HG02973 (cell line): ENCODE results near the gene DOCK8.
"Not testable (repeated sequence)": the region's sequence is repeated elsewhere in the genome, so short reads cannot be mapped to it uniquely, and the experiment has no call there.

Experiments
- ATAC-seq: cut with Tn5 transposase; IDR thresholded peaks from one replicate; pipeline ENCODE4 v1.9.1; 2021; ENCODE audit warnings: moderate library complexity; ENCODE audit not compliant: unreplicated experiment

DOCK8 gene

DNA sequence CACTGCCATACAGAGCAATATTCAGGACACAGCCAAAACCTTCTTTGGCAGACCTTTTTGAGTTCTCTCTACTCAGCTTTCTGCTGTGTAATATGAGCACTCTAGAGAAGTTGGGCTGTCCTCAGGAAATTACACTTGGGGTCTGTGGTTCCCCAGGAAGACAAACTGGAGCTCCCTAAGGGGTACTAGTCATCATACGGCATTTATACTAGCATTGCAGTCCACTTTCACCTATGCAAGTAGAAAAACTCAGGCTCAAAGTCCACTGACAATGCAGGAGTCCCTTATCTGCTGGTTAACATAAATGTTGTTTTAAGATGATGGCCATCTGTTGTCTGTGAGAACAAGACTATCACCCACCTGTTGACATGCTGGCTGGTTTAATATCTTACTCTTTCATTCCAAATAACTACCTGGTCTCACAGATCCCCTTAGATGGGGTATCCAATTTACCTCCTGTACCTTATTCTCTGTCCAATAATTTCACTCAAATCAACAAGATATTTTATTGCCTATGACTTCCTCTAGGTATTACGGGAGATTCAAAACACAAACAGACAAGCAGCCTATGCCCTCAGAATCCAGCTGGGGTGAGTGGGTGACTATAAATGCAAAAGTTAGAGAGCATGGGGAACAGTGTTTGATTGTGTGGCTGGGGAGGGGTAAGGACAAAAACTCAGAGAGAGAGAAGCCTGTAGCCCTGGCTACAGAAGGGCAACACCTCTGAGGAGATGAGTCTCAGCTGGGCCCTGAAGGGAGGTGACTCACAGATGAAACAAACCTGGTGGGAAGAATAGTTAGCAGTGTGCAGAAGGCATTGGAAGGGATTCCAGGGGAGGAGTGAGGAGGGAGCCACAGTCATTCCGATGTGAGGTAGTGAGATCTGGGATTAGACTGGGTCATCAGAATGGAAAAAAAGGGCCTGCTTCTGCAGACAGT is 10.2 kb downstream of the DOCK8 start:
- no peak for ATAC-seq

- no peak for ATAC-seq
Measured at GRCh38 chr9:227860-228259, 13.2 kb downstream of the DOCK8 start.

DNA sequence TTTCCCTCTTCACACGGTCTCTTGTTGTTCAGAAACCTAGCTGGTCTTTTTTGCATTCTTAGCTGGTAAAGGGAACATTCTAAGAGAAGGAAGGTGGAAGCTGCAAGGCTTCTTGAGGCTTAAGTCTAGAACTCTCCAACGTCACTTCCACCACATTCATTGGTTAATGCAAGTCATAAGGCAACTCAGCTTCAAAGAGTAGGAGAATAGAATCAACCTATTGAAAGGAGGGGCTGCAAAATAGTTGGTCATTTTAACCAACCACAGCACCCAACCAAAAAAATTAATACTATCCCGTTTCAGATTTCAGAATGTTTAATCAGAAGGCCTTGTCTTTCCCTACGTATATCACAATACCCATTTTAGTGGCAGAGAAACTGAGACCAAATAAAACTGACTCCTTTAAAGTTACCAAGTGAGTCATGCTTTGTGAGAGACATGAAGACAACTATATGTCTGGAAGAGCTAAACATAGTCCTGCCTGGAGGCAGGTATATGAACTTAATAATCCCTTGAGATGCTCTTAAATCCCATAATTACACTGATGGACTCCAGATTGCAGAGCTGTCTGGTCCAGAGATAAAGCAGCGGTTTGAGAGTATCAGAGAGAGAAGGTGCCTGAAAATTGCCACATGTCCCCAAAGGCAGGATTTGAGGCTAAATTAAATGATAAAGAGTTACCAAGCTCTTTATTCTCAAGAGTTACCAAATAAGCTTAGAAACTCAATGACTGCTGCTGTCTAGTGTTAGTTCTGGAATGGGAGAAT is 14.4 kb downstream of the DOCK8 start:
- ATAC-seq, result no peak

DNA sequence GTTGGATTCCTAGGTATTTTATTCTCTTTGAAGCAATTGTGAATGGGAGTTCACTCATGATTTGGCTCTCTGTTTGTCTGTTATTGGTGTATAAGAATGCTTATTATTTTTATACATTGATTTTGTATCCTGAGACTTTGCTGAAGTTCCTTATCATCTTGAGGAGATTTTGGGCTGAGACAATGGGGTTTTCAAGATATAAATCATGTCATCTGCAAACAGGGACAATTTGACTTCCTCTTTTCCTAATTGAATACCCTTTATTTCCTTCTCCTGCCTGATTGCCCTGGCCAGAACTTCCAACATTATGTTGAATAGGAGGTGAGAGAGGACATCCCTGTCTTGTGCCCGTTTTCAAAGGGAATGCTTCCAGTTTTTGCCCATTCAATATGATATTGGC is 17.0 kb downstream of the DOCK8 start:
- not testable (repeated sequence) for ATAC-seq

GRCh38 chr9:233708-234107 is 19.0 kb downstream of the DOCK8 start:
- not testable (repeated sequence) for ATAC-seq

- no peak for ATAC-seq
Measured at GRCh38 chr9:237141-237857, 22.6 kb downstream of the DOCK8 start.

DNA sequence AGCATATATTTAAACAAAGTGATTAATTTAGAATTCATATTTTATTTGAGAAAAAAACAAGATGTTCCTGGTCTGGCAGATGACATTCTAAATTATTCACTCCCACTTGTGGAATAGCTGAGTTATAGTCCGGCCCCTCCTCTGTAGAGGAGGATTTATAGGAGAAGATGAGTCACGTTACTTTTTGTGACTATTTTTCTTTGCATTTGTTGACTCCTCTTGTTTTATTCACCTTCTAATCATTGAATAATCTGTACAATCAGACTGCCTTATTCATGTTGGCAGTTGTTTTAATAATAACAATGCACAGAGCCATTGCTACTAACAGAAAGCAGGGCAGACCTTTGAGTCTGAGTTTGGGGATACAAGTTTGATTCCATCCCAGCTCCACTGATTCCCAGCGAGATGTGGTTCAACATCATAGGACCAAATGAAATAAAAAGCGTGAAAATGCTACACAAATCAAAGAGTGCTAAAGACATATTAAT is 23.2 kb downstream of the DOCK8 start:
- no peak for ATAC-seq

DNA sequence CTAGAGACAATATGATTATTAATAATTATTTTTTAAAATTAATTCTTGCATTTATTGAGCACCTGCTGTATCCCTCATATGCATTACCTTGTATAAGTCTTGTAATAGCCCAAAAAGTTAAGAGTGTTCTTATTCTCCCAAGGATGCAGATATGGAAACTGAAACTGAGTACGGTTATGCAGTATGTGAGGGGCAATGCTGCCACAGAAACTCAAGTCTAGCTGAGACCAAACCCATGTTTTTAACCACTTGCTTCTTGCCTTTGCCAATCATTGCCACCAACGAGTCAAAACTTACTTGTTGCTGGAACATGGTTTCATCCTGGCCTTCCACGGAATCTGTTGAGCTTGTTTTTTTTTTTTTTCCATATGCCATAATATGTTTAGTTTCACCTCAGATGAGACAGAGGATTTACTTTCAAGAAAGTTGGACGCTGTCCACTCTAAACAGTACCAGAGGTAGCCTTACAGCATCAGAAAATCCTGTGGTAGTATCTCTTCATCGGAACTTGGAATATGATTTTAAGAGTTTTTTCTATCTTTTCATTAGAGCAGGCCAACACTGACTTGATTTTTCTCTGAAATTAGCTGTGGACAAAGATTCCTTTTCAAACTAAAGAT is 27.9 kb downstream of the DOCK8 start:
- no peak for ATAC-seq

GRCh38 chr9:248278-248961 is 33.8 kb downstream of the DOCK8 start:
- no peak for ATAC-seq

GRCh38 chr9:249025-249424 is 34.4 kb downstream of the DOCK8 start:
- no peak for ATAC-seq

DNA sequence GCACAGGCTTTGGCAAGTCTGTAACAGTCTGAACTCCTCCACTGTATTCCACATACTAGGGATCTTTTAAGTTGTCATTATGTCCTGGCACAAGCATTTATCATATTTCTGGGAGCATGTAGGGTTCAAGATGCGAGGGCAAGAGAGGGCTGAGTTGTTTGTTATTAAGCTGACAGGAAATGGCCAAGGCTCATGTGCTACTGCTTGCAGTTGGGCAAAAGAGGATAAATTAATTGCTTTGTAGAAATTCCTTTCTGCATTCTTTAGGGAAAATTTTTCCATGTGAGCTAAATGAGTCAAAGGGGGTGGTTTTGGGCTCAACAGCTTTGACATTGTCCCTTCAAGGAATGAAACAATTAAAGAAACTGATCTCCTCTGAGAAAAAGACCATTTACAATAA is 35.4 kb downstream of the DOCK8 start:
- no peak for ATAC-seq

DNA sequence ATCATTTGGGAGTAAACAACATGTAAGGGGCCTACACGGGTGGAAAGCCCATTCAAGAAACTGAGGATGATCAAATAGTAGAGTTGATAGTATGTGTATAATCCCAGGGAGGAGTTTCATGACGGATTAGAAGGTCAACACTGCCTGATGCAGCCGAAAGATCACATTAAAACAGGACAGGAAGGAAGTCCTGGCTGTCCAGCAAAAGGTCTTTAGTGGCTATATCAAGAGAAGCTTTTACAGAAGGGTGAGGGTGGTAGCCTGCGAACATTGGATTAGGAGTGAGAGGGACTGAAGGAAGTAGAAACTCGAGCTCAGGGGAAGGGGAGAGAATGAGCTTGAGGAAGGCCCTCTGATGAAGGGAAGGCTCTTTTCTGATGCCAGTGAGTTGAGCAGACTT is 36.0 kb downstream of the DOCK8 start:
- no peak for ATAC-seq

- ATAC-seq, result no peak
Measured at GRCh38 chr9:251398-251797, 36.7 kb downstream of the DOCK8 start.

GRCh38 chr9:253539-253938 is 38.9 kb downstream of the DOCK8 start:
- ATAC-seq, result no peak

- ATAC-seq, result no peak
Measured at GRCh38 chr9:254516-254915, 39.9 kb downstream of the DOCK8 start.

GRCh38 chr9:257957-258356 is 43.3 kb downstream of the DOCK8 start:
- no peak for ATAC-seq

- ATAC-seq, result no peak
Measured at GRCh38 chr9:259405-260404, 45.0 kb downstream of the DOCK8 start.

DNA sequence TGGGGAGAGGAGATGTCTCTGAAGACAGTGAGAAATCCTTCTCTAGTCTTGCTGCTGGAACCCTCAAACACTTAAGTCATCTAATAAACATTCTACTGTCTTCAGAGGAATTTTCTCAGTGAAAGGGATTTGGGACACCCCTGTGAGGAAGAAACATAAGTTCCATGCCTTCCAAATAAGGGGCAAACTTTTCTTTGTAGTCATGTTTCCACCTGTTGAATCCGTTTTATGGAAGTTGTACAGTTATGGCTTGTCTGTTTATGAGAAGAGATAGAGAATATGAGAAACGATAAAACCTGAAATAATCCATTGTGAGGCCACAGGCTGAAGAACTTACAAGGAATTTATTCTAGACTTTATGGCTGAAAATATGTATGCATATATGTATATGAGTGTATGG is 49.6 kb downstream of the DOCK8 start:
- ATAC-seq, result no peak
